ENCODE results near the gene PSMD3.

The PSMD3 gene

GRCh38 chr17:39960524-39961041 lies 20.0 kb upstream of the PSMD3 start:
- DNase-seq (ENCODE audit: low read depth, low spot score), result no peak

GRCh38 chr17:39962642-39963220 lies 17.9 kb upstream of the PSMD3 start, which contains the start of gene GSDMA:
Gene GSDMA, plus strand, starts transcription at chr17:39963004. Its CDS starts 2,684 bp downstream, at chr17:39965688.
- no peak for DNase-seq (ENCODE audit: low read depth, low spot score)

- no peak for DNase-seq (ENCODE audit: low read depth, low spot score)
Measured at GRCh38 chr17:39963829-39964228, 16.8 kb upstream of the PSMD3 start.

- no peak for DNase-seq (ENCODE audit: low read depth, low spot score)
Measured at GRCh38 chr17:39965017-39965699, 15.4 kb upstream of the PSMD3 start.

- no peak for DNase-seq (ENCODE audit: low read depth, low spot score)
Measured at GRCh38 chr17:39966771-39967170, 13.8 kb upstream of the PSMD3 start.

- no peak for DNase-seq (ENCODE audit: low read depth, low spot score)
Measured at GRCh38 chr17:39968761-39969160, 11.8 kb upstream of the PSMD3 start.

GRCh38 chr17:39969375-39969774 lies 11.2 kb upstream of the PSMD3 start:
- no peak for DNase-seq (ENCODE audit: low read depth, low spot score)

- no peak for DNase-seq (ENCODE audit: low read depth, low spot score)
Measured at GRCh38 chr17:39970157-39970692, 10.4 kb upstream of the PSMD3 start.

GRCh38 chr17:39971076-39971603 lies 9.5 kb upstream of the PSMD3 start:
- no peak for DNase-seq (ENCODE audit: low read depth, low spot score)

GRCh38 chr17:39972271-39972670 lies 8.3 kb upstream of the PSMD3 start:
- DNase-seq (ENCODE audit: low read depth, low spot score), result no peak

GRCh38 chr17:39973496-39973895 lies 7.1 kb upstream of the PSMD3 start:
- no peak for DNase-seq (ENCODE audit: low read depth, low spot score)

- no peak for DNase-seq (ENCODE audit: low read depth, low spot score)
Measured at GRCh38 chr17:39974433-39974832, 6.2 kb upstream of the PSMD3 start.

- DNase-seq (ENCODE audit: low read depth, low spot score), result no peak
Measured at GRCh38 chr17:39975801-39976200, 4.8 kb upstream of the PSMD3 start.

GRCh38 chr17:39979016-39979670 lies 1.5 kb upstream of the PSMD3 start:
- DNase-seq (ENCODE audit: low read depth, low spot score), result no peak

- no peak for DNase-seq (ENCODE audit: low read depth, low spot score)
Measured at GRCh38 chr17:39979893-39980350, 685 bp upstream of the PSMD3 start.

GRCh38 chr17:39981207-39981741 lies 667 bp downstream of the PSMD3 start:
- DNase-seq (ENCODE audit: low read depth, low spot score), result no peak

- no peak for DNase-seq (ENCODE audit: low read depth, low spot score)
Measured at GRCh38 chr17:39981766-39982375, 1.3 kb downstream of the PSMD3 start.

GRCh38 chr17:39988206-39988810 lies 7.7 kb downstream of the PSMD3 start:
- DNase-seq (ENCODE audit: low read depth, low spot score), result no peak

GRCh38 chr17:39994448-39994847 lies 13.8 kb downstream of the PSMD3 start:
- DNase-seq (ENCODE audit: low read depth, low spot score), result no peak

- no peak for DNase-seq (ENCODE audit: low read depth, low spot score)
Measured at GRCh38 chr17:39995438-39995837, 14.8 kb downstream of the PSMD3 start.

GRCh38 chr17:39996162-39996561 lies 15.6 kb downstream of the PSMD3 start:
- DNase-seq (ENCODE audit: low read depth, low spot score), result no peak

Data from brain pericyte (primary cell).